Gastrocnemius medialis (tissue), 4 donors: ENCODE results near the gene ADM5.

Source experiments
- POLR2A ChIP-seq, 2 donors: fragments of 450-650 bp; IDR thresholded peaks; one replicate each; pipeline ENCODE4 v1.6.1; 2017; ENCODE audit warnings: antibody characterized with exemption in 2 of 2, mild to moderate bottlenecking in 2 of 2, moderate library complexity in 2 of 2
- TF ChIP-seq, protein P1 (sequence below), 5 experiments: fragments of 450-650 bp in 3 of 5; fragments of 200-600 bp in 2 of 5; sonication (generic) in 2 of 5; IDR thresholded peaks in 4 of 5; conservative IDR thresholded peaks in 1 of 5; 1 replicate in 4 of 5; 2 replicates in 1 of 5; pipeline ENCODE4 v1.5.1; 2016 to 2019; ENCODE audit warnings: antibody characterized with exemption in 5 of 5, mild to moderate bottlenecking in 3 of 5, moderate library complexity in 3 of 5

GRCh38 chr19:49712397-49712859 lies 23.0 kb downstream of the ADM5 start:
- TF ChIP-seq, protein P1, sequence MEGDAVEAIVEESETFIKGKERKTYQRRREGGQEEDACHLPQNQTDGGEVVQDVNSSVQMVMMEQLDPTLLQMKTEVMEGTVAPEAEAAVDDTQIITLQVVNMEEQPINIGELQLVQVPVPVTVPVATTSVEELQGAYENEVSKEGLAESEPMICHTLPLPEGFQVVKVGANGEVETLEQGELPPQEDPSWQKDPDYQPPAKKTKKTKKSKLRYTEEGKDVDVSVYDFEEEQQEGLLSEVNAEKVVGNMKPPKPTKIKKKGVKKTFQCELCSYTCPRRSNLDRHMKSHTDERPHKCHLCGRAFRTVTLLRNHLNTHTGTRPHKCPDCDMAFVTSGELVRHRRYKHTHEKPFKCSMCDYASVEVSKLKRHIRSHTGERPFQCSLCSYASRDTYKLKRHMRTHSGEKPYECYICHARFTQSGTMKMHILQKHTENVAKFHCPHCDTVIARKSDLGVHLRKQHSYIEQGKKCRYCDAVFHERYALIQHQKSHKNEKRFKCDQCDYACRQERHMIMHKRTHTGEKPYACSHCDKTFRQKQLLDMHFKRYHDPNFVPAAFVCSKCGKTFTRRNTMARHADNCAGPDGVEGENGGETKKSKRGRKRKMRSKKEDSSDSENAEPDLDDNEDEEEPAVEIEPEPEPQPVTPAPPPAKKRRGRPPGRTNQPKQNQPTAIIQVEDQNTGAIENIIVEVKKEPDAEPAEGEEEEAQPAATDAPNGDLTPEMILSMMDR (IDR thresholded peaks at IDR 0.05 in 4 of 5, conservative IDR thresholded peaks at IDR 0.05 in 1 of 5) = no peak
- no peak for TF ChIP-seq POLR2A (IDR thresholded peaks at IDR 0.05)
